ENCODE measurements around the gene WDTC1. TPM values are rescaled to one million over a fixed set of nuclear protein-coding genes. Genes with fewer than 3 reads are reported as not detected.
"Not testable (repeated sequence)": the region's sequence is repeated elsewhere in the genome, so short reads cannot be mapped to it uniquely, and the experiment has no call there.

Gene WDTC1
- total RNA-seq, 6 experiments from 2014 or later, result 17.6 to 22.7 (median 19.8) TPM

DNA sequence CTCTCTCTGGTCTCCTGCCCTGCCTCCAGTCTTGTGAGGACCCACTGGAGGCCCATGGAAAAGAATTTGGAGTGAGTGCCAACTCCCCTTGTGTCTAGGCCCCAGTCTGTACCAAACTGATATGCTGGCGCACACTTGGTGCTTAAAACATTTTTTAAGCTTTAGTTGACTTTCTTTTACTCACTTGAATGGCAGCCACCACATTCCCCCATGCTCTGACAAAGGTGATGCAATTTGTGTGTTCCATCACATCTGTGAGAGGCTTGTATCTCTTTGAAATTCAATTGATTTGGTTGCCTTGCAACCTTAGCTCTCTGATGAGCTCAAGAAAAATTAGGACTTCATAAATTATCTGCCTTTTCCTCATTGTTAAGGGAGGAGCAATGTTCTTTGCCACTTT lies 30.5 kb upstream of the WDTC1 start:
- Histone ChIP-seq H3K27me3 (no peaks in the 10 kb centered on the region), H3K4me3 (no peak overlapping the region), H3K4me1 (no peaks in the 10 kb centered on the region), H3K36me3 (no peaks in the 10 kb centered on the region), H3K9me3 (no peaks in the 10 kb centered on the region), H3K27ac (no peak overlapping the region)
- no peak for ATAC-seq
- intact Hi-C loops (cut with DNase I), result no loop called here
- DNase-seq, result no peak
- no peak for TF ChIP-seq POLR2A (IDR thresholded peaks at IDR 0.05)
- TF ChIP-seq, protein P1, sequence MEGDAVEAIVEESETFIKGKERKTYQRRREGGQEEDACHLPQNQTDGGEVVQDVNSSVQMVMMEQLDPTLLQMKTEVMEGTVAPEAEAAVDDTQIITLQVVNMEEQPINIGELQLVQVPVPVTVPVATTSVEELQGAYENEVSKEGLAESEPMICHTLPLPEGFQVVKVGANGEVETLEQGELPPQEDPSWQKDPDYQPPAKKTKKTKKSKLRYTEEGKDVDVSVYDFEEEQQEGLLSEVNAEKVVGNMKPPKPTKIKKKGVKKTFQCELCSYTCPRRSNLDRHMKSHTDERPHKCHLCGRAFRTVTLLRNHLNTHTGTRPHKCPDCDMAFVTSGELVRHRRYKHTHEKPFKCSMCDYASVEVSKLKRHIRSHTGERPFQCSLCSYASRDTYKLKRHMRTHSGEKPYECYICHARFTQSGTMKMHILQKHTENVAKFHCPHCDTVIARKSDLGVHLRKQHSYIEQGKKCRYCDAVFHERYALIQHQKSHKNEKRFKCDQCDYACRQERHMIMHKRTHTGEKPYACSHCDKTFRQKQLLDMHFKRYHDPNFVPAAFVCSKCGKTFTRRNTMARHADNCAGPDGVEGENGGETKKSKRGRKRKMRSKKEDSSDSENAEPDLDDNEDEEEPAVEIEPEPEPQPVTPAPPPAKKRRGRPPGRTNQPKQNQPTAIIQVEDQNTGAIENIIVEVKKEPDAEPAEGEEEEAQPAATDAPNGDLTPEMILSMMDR (IDR thresholded peaks at IDR 0.05), result no peak
- no CpG with 5 or more reads among the region's 1 CpG for WGBS (ENCODE audit: insufficient coverage, low coverage, low lambda C conversion rate, missing lambda C conversion rate)

DNA sequence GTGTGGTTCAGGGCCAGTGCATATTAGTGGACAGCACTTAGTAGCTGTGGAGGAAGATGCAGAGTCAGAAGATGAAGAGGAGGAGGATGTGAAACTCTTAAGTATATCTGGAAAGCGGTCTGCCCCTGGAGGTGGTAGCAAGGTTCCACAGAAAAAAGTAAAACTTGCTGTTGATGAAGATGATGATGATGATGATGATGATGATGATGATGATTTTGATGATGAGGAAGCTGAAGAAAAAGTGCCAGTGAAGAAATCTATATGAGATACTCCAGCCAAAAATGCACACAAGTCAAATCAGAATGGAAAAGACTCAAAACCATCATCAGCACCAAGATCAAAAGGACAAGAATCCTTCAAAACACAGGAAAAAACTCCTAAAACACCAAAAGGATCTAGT lies 27.2 kb upstream of the WDTC1 start:
- H3K9me3 ChIP-seq; H3K27me3 ChIP-seq; H3K4me1 ChIP-seq; H3K27ac ChIP-seq; H3K36me3 ChIP-seq; H3K4me3 ChIP-seq; ATAC-seq; DNase-seq; intact Hi-C loops (cut with DNase I): not testable (repeated sequence)
- 36% methylated on average over 1 of the region's 1 CpG for WGBS (ENCODE audit: insufficient coverage, low coverage, low lambda C conversion rate, missing lambda C conversion rate)

DNA sequence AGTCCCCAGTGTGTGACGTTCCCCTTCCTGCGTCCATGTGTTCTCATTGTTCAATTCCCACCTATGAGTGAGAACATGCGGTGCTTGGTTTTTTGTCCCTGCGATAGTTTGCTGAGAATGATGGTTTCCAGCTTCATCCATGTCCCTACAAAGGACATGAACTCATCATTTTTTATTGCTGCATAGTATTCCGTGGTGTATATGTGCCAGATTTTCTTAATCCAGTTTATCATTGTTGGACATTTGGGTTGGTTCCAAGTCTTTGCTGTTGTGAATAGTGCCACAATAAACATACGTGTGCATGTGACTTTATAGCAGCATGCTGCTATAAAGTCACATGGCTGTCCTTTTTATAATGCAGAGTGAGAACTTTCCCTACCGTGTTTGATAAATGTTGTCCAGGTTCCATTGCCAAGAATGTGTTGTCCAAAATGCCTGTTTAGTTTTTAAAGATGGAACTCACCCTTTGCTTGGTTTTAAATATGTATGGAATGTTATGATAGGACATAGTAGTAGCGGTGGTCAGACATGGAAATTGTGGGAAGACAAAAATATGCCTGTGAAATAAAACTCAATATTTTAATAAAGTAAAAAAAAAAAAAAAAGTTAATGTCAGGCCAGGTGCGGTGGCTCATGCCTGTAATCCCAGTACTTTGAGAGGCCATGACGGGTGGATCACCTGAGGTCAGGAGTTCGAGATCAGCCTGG lies 26.1 kb upstream of the WDTC1 start:
- 84% methylated on average over 9 of the region's 11 CpGs for WGBS (ENCODE audit: insufficient coverage, low coverage, low lambda C conversion rate, missing lambda C conversion rate)
- H3K9me3 ChIP-seq; H3K27me3 ChIP-seq; ATAC-seq; DNase-seq; intact Hi-C loops (cut with DNase I); H3K4me3 ChIP-seq; H3K27ac ChIP-seq; H3K36me3 ChIP-seq; H3K4me1 ChIP-seq: not testable (repeated sequence)

GRCh38 chr1:27216466-27216865 lies 18.0 kb upstream of the WDTC1 start:
- 86% methylated on average over 7 of the region's 7 CpGs for WGBS (ENCODE audit: insufficient coverage, low coverage, low lambda C conversion rate, missing lambda C conversion rate)
- Histone ChIP-seq H3K27ac (no peak overlapping the region), H3K4me1 (no peaks in the 10 kb centered on the region), H3K9me3 (no peaks in the 10 kb centered on the region), H3K36me3 (no peaks in the 10 kb centered on the region), H3K4me3 (no peak overlapping the region), H3K27me3 (no peaks in the 10 kb centered on the region)
- ATAC-seq (no peak), DNase-seq (no peak)
- intact Hi-C loops (cut with DNase I), result no loop called here
- no peak for TF ChIP-seq POLR2A (IDR thresholded peaks at IDR 0.05)
- TF ChIP-seq, protein P1 (IDR thresholded peaks at IDR 0.05), result no peak

DNA sequence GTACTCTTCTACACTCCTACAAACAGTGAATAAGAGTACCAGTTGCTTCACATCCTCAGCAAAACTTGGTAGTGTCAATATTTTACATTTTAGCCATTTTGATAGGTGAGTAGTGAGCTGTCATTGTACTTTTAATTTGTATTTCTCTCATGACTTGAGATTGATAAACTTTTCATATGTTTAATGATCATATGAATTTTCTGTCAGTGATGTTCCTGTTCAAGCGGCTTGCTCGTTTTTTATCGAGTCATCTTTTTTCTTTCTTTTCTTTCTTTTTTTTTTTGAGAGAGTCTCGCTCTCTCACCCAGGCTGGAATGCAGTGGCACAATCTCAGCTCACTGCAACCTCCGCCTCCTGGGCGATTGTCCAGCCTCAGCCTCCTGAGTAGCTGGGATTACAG lies 17.0 kb upstream of the WDTC1 start:
- no peak for TF ChIP-seq POLR2A (IDR thresholded peaks at IDR 0.05)
- TF ChIP-seq, protein P1 (IDR thresholded peaks at IDR 0.05), result no peak
- Histone ChIP-seq H3K4me1 (no peaks in the 10 kb centered on the region), H3K27ac (no peak overlapping the region), H3K4me3 (no peak overlapping the region), H3K27me3 (no peaks in the 10 kb centered on the region), H3K9me3 (no peaks in the 10 kb centered on the region), H3K36me3 (no peaks in the 10 kb centered on the region)
- WGBS (ENCODE audit: insufficient coverage, low coverage, low lambda C conversion rate, missing lambda C conversion rate), result 78% methylated on average over 4 of the region's 6 CpGs
- intact Hi-C loops (cut with DNase I), result no loop called here
- no peak for ATAC-seq
- DNase-seq, result no peak

Data from right lobe of liver (tissue), 6 donors.